ENCODE measurements around the gene NDUFS4.

NDUFS4 gene

GRCh38 chr5:53549792-53550191, 10.6 kb upstream of the NDUFS4 start:
- no peak for TF ChIP-seq CEBPB (IDR thresholded peaks at IDR 0.05)
- TF ChIP-seq FOXM1 (IDR thresholded peaks at IDR 0.05; ENCODE audit: borderline replicate concordance, low read depth), result no peak
- TF ChIP-seq EP300 (IDR thresholded peaks at IDR 0.05; ENCODE audit: borderline replicate concordance), result no peak
- no peak for TF ChIP-seq CREB1 (IDR thresholded peaks at IDR 0.05; ENCODE audit: low read depth)
- no peak for TF ChIP-seq USF1 (IDR thresholded peaks at IDR 0.05)

- TF ChIP-seq YY1 (IDR thresholded peaks at IDR 0.05; ENCODE audit: low read depth) (no peak), EP300 (IDR thresholded peaks at IDR 0.05; ENCODE audit: borderline replicate concordance) (no peak), NFIC (IDR thresholded peaks at IDR 0.05) (no peak)
Measured at GRCh38 chr5:53552561-53552960, 7.9 kb upstream of the NDUFS4 start.

GRCh38 chr5:53554444-53554843, 6.0 kb upstream of the NDUFS4 start:
- no peak for TF ChIP-seq ZBTB7A (IDR thresholded peaks at IDR 0.05; ENCODE audit: low read depth)
- no peak for TF ChIP-seq TEAD4 (IDR thresholded peaks at IDR 0.05)
- TF ChIP-seq CREB1 (IDR thresholded peaks at IDR 0.05; ENCODE audit: low read depth), result no peak

- TF ChIP-seq REST (IDR thresholded peaks at IDR 0.05; ENCODE audit: low read depth) (no peak), ZBTB7A (IDR thresholded peaks at IDR 0.05; ENCODE audit: low read depth) (no peak), TEAD4 (IDR thresholded peaks at IDR 0.05) (no peak), YY1 (IDR thresholded peaks at IDR 0.05; ENCODE audit: low read depth) (no peak), TAF1 (IDR thresholded peaks at IDR 0.05; ENCODE audit: low read depth) (no peak), USF1 (IDR thresholded peaks at IDR 0.05) (no peak), CEBPB (IDR thresholded peaks at IDR 0.05) (no peak), MAX (IDR thresholded peaks at IDR 0.05) (no peak), TCF12 (IDR thresholded peaks at IDR 0.05; ENCODE audit: low read depth) (no peak), FOXM1 (IDR thresholded peaks at IDR 0.05; ENCODE audit: borderline replicate concordance, low read depth) (no peak), CREB1 (IDR thresholded peaks at IDR 0.05; ENCODE audit: low read depth) (no peak), EGR1 (IDR thresholded peaks at IDR 0.05) (no peak), NFIC (IDR thresholded peaks at IDR 0.05) (no peak), RAD21 (IDR thresholded peaks at IDR 0.05; ENCODE audit: low read depth) (no peak), EP300 (IDR thresholded peaks at IDR 0.05; ENCODE audit: borderline replicate concordance) (no peak)
Measured at GRCh38 chr5:53555160-53555559, 5.3 kb upstream of the NDUFS4 start.

GRCh38 chr5:53556001-53556400, 4.4 kb upstream of the NDUFS4 start:
- no peak for TF ChIP-seq REST (IDR thresholded peaks at IDR 0.05; ENCODE audit: low read depth)
- no peak for TF ChIP-seq MAX (IDR thresholded peaks at IDR 0.05)
- TF ChIP-seq CREB1 (IDR thresholded peaks at IDR 0.05; ENCODE audit: low read depth), result no peak
- TF ChIP-seq FOXM1 (IDR thresholded peaks at IDR 0.05; ENCODE audit: borderline replicate concordance, low read depth), result no peak

- TF ChIP-seq RAD21 (IDR thresholded peaks at IDR 0.05; ENCODE audit: low read depth) (no peak), REST (IDR thresholded peaks at IDR 0.05; ENCODE audit: low read depth) (no peak), YY1 (IDR thresholded peaks at IDR 0.05; ENCODE audit: low read depth) (no peak)
Measured at GRCh38 chr5:53557386-53557785, 3.1 kb upstream of the NDUFS4 start.

All from Ishikawa (cell line).